ENCODE data around the gene SCYL3.
"Not testable (repeated sequence)": the region's sequence is repeated elsewhere in the genome, so short reads cannot be mapped to it uniquely, and the experiment has no call there.

SCYL3 gene

GRCh38 chr1:169874229-169874628, 19.5 kb downstream of the SCYL3 start:
- H3K36me3 ChIP-seq (ENCODE audit: insufficient read depth, low read length), result peaks cover 72% of the 10 kb centered on the region
- H3K4me3 ChIP-seq (ENCODE audit: low read length), result no peak overlapping the region

GRCh38 chr1:169873582-169874199, 20.0 kb downstream of the SCYL3 start:
- Histone ChIP-seq H3K27me3 (ENCODE audit: insufficient read depth, low read length) (no peaks in the 10 kb centered on the region), H3K36me3 (ENCODE audit: insufficient read depth, low read length) (peaks cover 76% of the 10 kb centered on the region), H2AFZ (ENCODE audit: low read depth, low read length) (no peak overlapping the region), H3K4me1 (ENCODE audit: insufficient read depth, low read length) (no peaks in the 10 kb centered on the region), H3K4me3 (ENCODE audit: low read length) (no peak overlapping the region), H3K9me3 (ENCODE audit: low read length) (peaks cover 11% of the 10 kb centered on the region)

More at GRCh38 chr1:169874229-169874628, 19.5 kb downstream of the SCYL3 start:
- Histone ChIP-seq H3K9me3 (ENCODE audit: low read length) (peaks cover 11% of the 10 kb centered on the region), H2AFZ (ENCODE audit: low read depth, low read length) (no peak overlapping the region), H3K27me3 (ENCODE audit: insufficient read depth, low read length) (no peaks in the 10 kb centered on the region), H3K4me1 (ENCODE audit: insufficient read depth, low read length) (no peaks in the 10 kb centered on the region)

- H2AFZ ChIP-seq (ENCODE audit: low read depth, low read length), result no peak overlapping the region
- H3K27me3 ChIP-seq (ENCODE audit: insufficient read depth, low read length), result no peaks in the 10 kb centered on the region
- H3K9me3 ChIP-seq (ENCODE audit: low read length), result peaks cover 11% of the 10 kb centered on the region
- no peak overlapping the region for H3K4me3 ChIP-seq (ENCODE audit: low read length)
- peaks cover 78% of the 10 kb centered on the region for H3K36me3 ChIP-seq (ENCODE audit: insufficient read depth, low read length)
- H3K4me1 ChIP-seq (ENCODE audit: insufficient read depth, low read length), result no peaks in the 10 kb centered on the region
These were observed 20.8 kb downstream of the SCYL3 start for GRCh38 chr1:169872906-169873305.

- not testable (repeated sequence) for H3K4me1 ChIP-seq (ENCODE audit: insufficient read depth, low read length); H2AFZ ChIP-seq (ENCODE audit: low read depth, low read length); H3K4me3 ChIP-seq (ENCODE audit: low read length); H3K27me3 ChIP-seq (ENCODE audit: insufficient read depth, low read length)
- Histone ChIP-seq H3K36me3 (ENCODE audit: insufficient read depth, low read length) (peaks cover 82% of the 10 kb centered on the region), H3K9me3 (ENCODE audit: low read length) (peaks cover 11% of the 10 kb centered on the region)
These were observed 21.7 kb downstream of the SCYL3 start for GRCh38 chr1:169871988-169872387.

GRCh38 chr1:169869426-169869825, 24.3 kb downstream of the SCYL3 start:
- H3K36me3 ChIP-seq (ENCODE audit: insufficient read depth, low read length), result peaks cover 81% of the 10 kb centered on the region
- no peaks in the 10 kb centered on the region for H3K4me1 ChIP-seq (ENCODE audit: insufficient read depth, low read length)

GRCh38 chr1:169868978-169869377, 24.7 kb downstream of the SCYL3 start:
- peaks cover 11% of the 10 kb centered on the region for H3K9me3 ChIP-seq (ENCODE audit: low read length)
- peaks cover 83% of the 10 kb centered on the region for H3K36me3 ChIP-seq (ENCODE audit: insufficient read depth, low read length)
- H3K4me3 ChIP-seq (ENCODE audit: low read length), result no peak overlapping the region
- no peaks in the 10 kb centered on the region for H3K27me3 ChIP-seq (ENCODE audit: insufficient read depth, low read length)
- H2AFZ ChIP-seq (ENCODE audit: low read depth, low read length), result no peak overlapping the region
- H3K4me1 ChIP-seq (ENCODE audit: insufficient read depth, low read length), result no peaks in the 10 kb centered on the region

More at GRCh38 chr1:169869426-169869825, 24.3 kb downstream of the SCYL3 start:
- H2AFZ ChIP-seq (ENCODE audit: low read depth, low read length), result no peak overlapping the region
- H3K27me3 ChIP-seq (ENCODE audit: insufficient read depth, low read length), result no peaks in the 10 kb centered on the region
- H3K4me3 ChIP-seq (ENCODE audit: low read length), result no peak overlapping the region
- H3K9me3 ChIP-seq (ENCODE audit: low read length), result peaks cover 11% of the 10 kb centered on the region

- Histone ChIP-seq H3K4me1 (ENCODE audit: insufficient read depth, low read length) (no peaks in the 10 kb centered on the region), H3K36me3 (ENCODE audit: insufficient read depth, low read length) (peaks cover 79% of the 10 kb centered on the region), H3K4me3 (ENCODE audit: low read length) (no peak overlapping the region)
These were observed 26.6 kb downstream of the SCYL3 start for GRCh38 chr1:169867012-169867675.

GRCh38 chr1:169866577-169866976, 27.1 kb downstream of the SCYL3 start:
- peaks cover 80% of the 10 kb centered on the region for H3K36me3 ChIP-seq (ENCODE audit: insufficient read depth, low read length)

More at GRCh38 chr1:169867012-169867675, 26.6 kb downstream of the SCYL3 start:
- no peak overlapping the region for H2AFZ ChIP-seq (ENCODE audit: low read depth, low read length)
- H3K27me3 ChIP-seq (ENCODE audit: insufficient read depth, low read length), result no peaks in the 10 kb centered on the region
- H3K9me3 ChIP-seq (ENCODE audit: low read length), result peaks cover 2% of the 10 kb centered on the region

GRCh38 chr1:169864531-169864930, 29.2 kb downstream of the SCYL3 start:
- H3K9me3 ChIP-seq (ENCODE audit: low read length); H3K4me3 ChIP-seq (ENCODE audit: low read length); H3K4me1 ChIP-seq (ENCODE audit: insufficient read depth, low read length); H3K27me3 ChIP-seq (ENCODE audit: insufficient read depth, low read length); H2AFZ ChIP-seq (ENCODE audit: low read depth, low read length): not testable (repeated sequence)
- peaks cover 81% of the 10 kb centered on the region for H3K36me3 ChIP-seq (ENCODE audit: insufficient read depth, low read length)

More at GRCh38 chr1:169866577-169866976, 27.1 kb downstream of the SCYL3 start:
- H3K27me3 ChIP-seq (ENCODE audit: insufficient read depth, low read length), result no peaks in the 10 kb centered on the region
- no peak overlapping the region for H3K4me3 ChIP-seq (ENCODE audit: low read length)
- no peak overlapping the region for H2AFZ ChIP-seq (ENCODE audit: low read depth, low read length)
- no peaks in the 10 kb centered on the region for H3K9me3 ChIP-seq (ENCODE audit: low read length)
- no peaks in the 10 kb centered on the region for H3K4me1 ChIP-seq (ENCODE audit: insufficient read depth, low read length)

- no peak overlapping the region for H3K4me3 ChIP-seq (ENCODE audit: low read length)
- no peak overlapping the region for H2AFZ ChIP-seq (ENCODE audit: low read depth, low read length)
- H3K9me3 ChIP-seq (ENCODE audit: low read length), result no peaks in the 10 kb centered on the region
- H3K36me3 ChIP-seq (ENCODE audit: insufficient read depth, low read length), result peaks cover 70% of the 10 kb centered on the region
- no peaks in the 10 kb centered on the region for H3K27me3 ChIP-seq (ENCODE audit: insufficient read depth, low read length)
- H3K4me1 ChIP-seq (ENCODE audit: insufficient read depth, low read length), result no peaks in the 10 kb centered on the region
These were observed 32.9 kb downstream of the SCYL3 start for GRCh38 chr1:169860750-169861149.

GRCh38 chr1:169860187-169860586, 33.5 kb downstream of the SCYL3 start:
- H2AFZ ChIP-seq (ENCODE audit: low read depth, low read length), result no peak overlapping the region
- H3K27me3 ChIP-seq (ENCODE audit: insufficient read depth, low read length), result no peaks in the 10 kb centered on the region
- peaks cover 70% of the 10 kb centered on the region for H3K36me3 ChIP-seq (ENCODE audit: insufficient read depth, low read length)
- no peaks in the 10 kb centered on the region for H3K9me3 ChIP-seq (ENCODE audit: low read length)
- no peak overlapping the region for H3K4me3 ChIP-seq (ENCODE audit: low read length)
- no peaks in the 10 kb centered on the region for H3K4me1 ChIP-seq (ENCODE audit: insufficient read depth, low read length)

GRCh38 chr1:169859001-169859400, 34.7 kb downstream of the SCYL3 start:
- Histone ChIP-seq H3K9me3 (ENCODE audit: low read length) (no peaks in the 10 kb centered on the region), H3K4me1 (ENCODE audit: insufficient read depth, low read length) (no peaks in the 10 kb centered on the region), H3K27me3 (ENCODE audit: insufficient read depth, low read length) (no peaks in the 10 kb centered on the region), H3K4me3 (ENCODE audit: low read length) (no peak overlapping the region), H3K36me3 (ENCODE audit: insufficient read depth, low read length) (peaks cover 76% of the 10 kb centered on the region), H2AFZ (ENCODE audit: low read depth, low read length) (no peak overlapping the region)

GRCh38 chr1:169858467-169858866, 35.2 kb downstream of the SCYL3 start:
- peaks cover 77% of the 10 kb centered on the region for H3K36me3 ChIP-seq (ENCODE audit: insufficient read depth, low read length)

More at GRCh38 chr1:169858467-169858866, 35.2 kb downstream of the SCYL3 start:
- Histone ChIP-seq H3K27me3 (ENCODE audit: insufficient read depth, low read length) (no peaks in the 10 kb centered on the region), H2AFZ (ENCODE audit: low read depth, low read length) (no peak overlapping the region), H3K9me3 (ENCODE audit: low read length) (no peaks in the 10 kb centered on the region), H3K4me3 (ENCODE audit: low read length) (no peak overlapping the region), H3K4me1 (ENCODE audit: insufficient read depth, low read length) (no peaks in the 10 kb centered on the region)
